ENCODE measurements around the gene RBPMS2. TPM values are rescaled to one million over a fixed set of nuclear protein-coding genes. Genes with fewer than 3 reads are reported as not detected.
A peak's percentile ranks its signal among the peaks of the same experiment; 100 is the strongest.

Gene RBPMS2
- total and polyA plus RNA-seq, 2 of the 8 experiments (the other 6 are each of a cell fraction or from before 2014, with no cell fraction given): 55.8 to 238 TPM

- H3K4me3 ChIP-seq (ENCODE audit: extremely low read depth in 1 of 4, insufficient read depth in 2 of 4, low read depth in 3 of 4, low read length in 4 of 4): no peak overlapping the region
- no peak overlapping the region for H3K4ac ChIP-seq (replicated peaks; ENCODE audit: insufficient read length, low read depth, low read length)
- no peak overlapping the region for H3K18ac ChIP-seq (ENCODE audit: extremely low read depth, low read length)
- peaks cover 13 to 54% (median 27%) of the 10 kb centered on the region in 4 experiments for H3K36me3 ChIP-seq (ENCODE audit: control insufficient read depth in 2 of 4, insufficient read depth in 4 of 4, low read length in 3 of 4)
- peaks cover 0 to 13% (median 9%) of the 10 kb centered on the region in 4 experiments; a peak in 5 of 7 replicates for H3K4me1 ChIP-seq (replicated peaks in 1 of 4; ENCODE audit: control insufficient read depth in 3 of 4, insufficient read depth in 4 of 4, low read length in 3 of 4)
- H3K4me2 ChIP-seq (ENCODE audit: insufficient read depth in 1 of 2, low read depth in 2 of 2, low read length in 2 of 2): no peak overlapping the region; a peak in 1 of 4 replicates
- POLR2A ChIA-PET (ENCODE audit: partially characterized antibody): interaction anchor here (0.9 to 7.3 kb wide), 14 partner anchors 9 to 101 kb away, joined by 3 to 64 read pairs (median 4); no protein-coding TSS in a partner anchor
- no peak overlapping the region for H3K23ac ChIP-seq (ENCODE audit: insufficient read length)
- H2BK15ac ChIP-seq (ENCODE audit: low read length): no peak overlapping the region
- peak; percentile 82 for FAIRE-seq
- H2BK20ac ChIP-seq (ENCODE audit: low read length): no peak overlapping the region
- no peaks in the 10 kb centered on the region for H3K23me2 ChIP-seq (ENCODE audit: low read depth, low read length)
- CTCF ChIA-PET (ENCODE audit: partially characterized antibody): interaction anchor here (0.5 to 46.3 kb wide), 22 partner anchors 9 to 369 kb away, joined by 3 to 883 read pairs (median 6); partner anchors contain the start of gene PIF1
- H3K79me1 ChIP-seq (ENCODE audit: low read depth, low read length): peaks cover 26% of the 10 kb centered on the region
- H3K14ac ChIP-seq (ENCODE audit: insufficient read length): no peak overlapping the region
- WGBS, 2 experiments (ENCODE audit: extremely low coverage in 1 of 2, insufficient coverage in 1 of 2, insufficient read length in 1 of 2, insufficient replicate concordance in 2 of 2, low coverage in 1 of 2, low lambda C conversion rate in 2 of 2, missing lambda C conversion rate in 1 of 2): 79% methylated on average over 21 of the region's 21 CpGs; no CpG with 5 or more reads in 1 of the 2 experiments
- H3K9ac ChIP-seq (replicated peaks in 1 of 4; ENCODE audit: extremely low read depth in 1 of 4, low read depth in 3 of 4, low read length in 3 of 4): no peak overlapping the region
- 0 out of 2 replicates have a peak overlapping the region, but pooled peaks have one; percentile 23 for H2BK12ac ChIP-seq (ENCODE audit: low read depth, low read length)
- H4K8ac ChIP-seq (ENCODE audit: extremely low read depth, insufficient read depth, low read length): peak overlapping the region; percentile 45
- no peak overlapping the region for H2AFZ ChIP-seq (ENCODE audit: low read length)
- peak in 1 of 2 experiments; percentile 47 for DNase-seq (ENCODE audit: low read depth in 1 of 2, low spot score in 2 of 2)
- H4K91ac ChIP-seq (replicated peaks; ENCODE audit: insufficient read length, low read length): no peak overlapping the region
- 0 out of 2 replicates have a peak overlapping the region, but pooled peaks have one; percentile 54 for H2AK5ac ChIP-seq (ENCODE audit: low read depth, low read length)
- peak; percentile 30 to 71; a peak in 2 of 4 replicates for TF ChIP-seq SIN3A (conservative IDR thresholded peaks at IDR 0.05 in 1 of 2, IDR thresholded peaks at IDR 0.05 in 1 of 2; ENCODE audit: low read depth in 1 of 2, low read length in 2 of 2)
- no peak for TF ChIP-seq TBP (IDR thresholded peaks at IDR 0.05; ENCODE audit: low read depth, low read length)
- TF ChIP-seq EP300 (IDR thresholded peaks at IDR 0.05; ENCODE audit: borderline replicate concordance in 1 of 2, low read depth in 2 of 2, low read length in 2 of 2): 0 out of 3 replicates have a peak, but pooled peaks of 1 of the 2 experiments have one; percentile 18
- TF ChIP-seq RAD21 (IDR thresholded peaks at IDR 0.05 in 1 of 2, conservative IDR thresholded peaks at IDR 0.05 in 1 of 2; ENCODE audit: low read depth in 2 of 2, low read length in 2 of 2): peak; percentile 60 to 64
- TF ChIP-seq CTCF (IDR thresholded peaks at IDR 0.05; ENCODE audit: control extremely low read depth in 1 of 3, insufficient read depth in 1 of 3, low read depth in 1 of 3, low read length in 3 of 3): peak; percentile 56 to 67 (median 63)
- H2BK5ac ChIP-seq (ENCODE audit: low read depth, low read length): no peak overlapping the region; the same call in 1 of the 2 replicates
- peaks cover 28 to 33% of the 10 kb centered on the region in 2 experiments for H4K20me1 ChIP-seq (replicated peaks in 1 of 2; ENCODE audit: control insufficient read depth in 1 of 2, insufficient read depth in 2 of 2, low read length in 2 of 2)
- no peak overlapping the region for H2BK120ac ChIP-seq (replicated peaks; ENCODE audit: low read depth, low read length)
- no peaks in the 10 kb centered on the region for H3K27me3 ChIP-seq (replicated peaks in 1 of 4; ENCODE audit: control insufficient read depth in 3 of 4, extremely low read depth in 1 of 4, insufficient read depth in 3 of 4, low read length in 3 of 4)
- no peak overlapping the region for H4K5ac ChIP-seq (ENCODE audit: insufficient read length, low read depth, low read length)
- H3K9me3 ChIP-seq (ENCODE audit: insufficient read depth in 2 of 2, low read depth in 1 of 2, low read length in 1 of 2): no peaks in the 10 kb centered on the region
- no peak overlapping the region for H3K56ac ChIP-seq (replicated peaks; ENCODE audit: insufficient read length, low read depth, low read length)
- H3K79me2 ChIP-seq (ENCODE audit: control insufficient read depth in 1 of 2, insufficient read depth in 2 of 2, low read length in 2 of 2): peaks cover 0 to 92% of the 10 kb centered on the region in 2 experiments; a peak in 2 of 4 replicates
- H3K27ac ChIP-seq (ENCODE audit: low read depth, low read length): no peak overlapping the region
These were observed 25.3 kb downstream of the RBPMS2 start for GRCh38 chr15:64749999-64750657.

Measured in H1 (cell line).